Spleen (tissue), 11 donors: ENCODE measurements around the gene CLASP1. TPM values are rescaled to one million over a fixed set of nuclear protein-coding genes. Genes with fewer than 3 reads are reported as not detected.

ENCODE experiments used
- DNase-seq: peaks from one replicate; pipeline ENCODE4 v3.0.0-alpha.2; 2020
- H3K27ac ChIP-seq, 8 donors: fragments of 200-600 bp; sonication (generic) in 7 of 8; 1 replicate in 4 of 8; 2 replicates in 4 of 8; pipeline versions ENCODE4 v1.5.0 to v1.8.0; 2016 to 2021; ENCODE audit warnings: inconsistent platforms in 4 of 8, mild to moderate bottlenecking in 4 of 8, moderate library complexity in 1 of 8
- H3K27me3 ChIP-seq, 7 donors: fragments of 200-600 bp; sonication (generic) in 6 of 7; replicated peaks in 1 of 7; 1 replicate in 4 of 7; 2 replicates in 3 of 7; pipeline versions ENCODE4 v1.5.0 to v1.8.0; 2016 to 2021; ENCODE audit warnings: inconsistent platforms in 3 of 7, mild to moderate bottlenecking in 1 of 7
- H3K36me3 ChIP-seq, 6 donors: fragments of 200-600 bp; sonication (generic) in 5 of 6; 1 replicate in 4 of 6; 2 replicates in 2 of 6; pipeline versions ENCODE4 v1.5.0 to v1.8.0; 2016 to 2021; ENCODE audit warnings: inconsistent platforms in 2 of 6
- H3K4me1 ChIP-seq, 6 donors: fragments of 200-600 bp; sonication (generic) in 5 of 6; 1 replicate in 3 of 6; 2 replicates in 3 of 6; pipeline versions ENCODE4 v1.5.0 to v1.8.0; 2016 to 2021; ENCODE audit warnings: inconsistent platforms in 3 of 6
- H3K4me3 ChIP-seq, 8 donors: fragments of 200-600 bp; sonication (generic) in 7 of 8; 1 replicate in 4 of 8; 2 replicates in 4 of 8; pipeline versions ENCODE4 v1.5.0 to v1.8.0; 2016 to 2021; ENCODE audit warnings: inconsistent platforms in 4 of 8, mild to moderate bottlenecking in 4 of 8, moderate library complexity in 2 of 8
- H3K9me3 ChIP-seq, 8 donors: fragments of 200-600 bp; sonication (generic) in 7 of 8; 1 replicate in 4 of 8; 2 replicates in 4 of 8; pipeline versions ENCODE4 v1.5.0 to v1.8.0; 2016 to 2021; ENCODE audit warnings: inconsistent platforms in 4 of 8
- POLR2A ChIP-seq, 3 donors: fragments of 450-650 bp; IDR thresholded peaks; one replicate each; pipeline ENCODE4 v1.5.1; 2017; ENCODE audit warnings: antibody characterized with exemption in 3 of 3, mild to moderate bottlenecking in 1 of 3
- POLR2AphosphoS5 ChIP-seq, 3 donors: sonication (generic); formaldehyde crosslinking; IDR thresholded peaks; one replicate each; pipeline ENCODE4 v1.5.1; 2017; ENCODE audit warnings: antibody characterized with exemption in 3 of 3
- whole genome bisulfite sequencing, 5 donors: extraction: QIAGEN DNeasy Blood & Tissue Kit in 3 of 5; methylation state at CpG; one replicate each; pipeline versions ENCODE4 v1.1.5 to v1.1.7; 2013 to 2018; 5-methylcytosine and 5-hydroxymethylcytosine counted together
- intact Hi-C: fragments of 100-400 bp; cut with DNase I; formaldehyde crosslinking; loops from one replicate; pipeline ENCODE4 v1.15.0; 2023; ENCODE audit warnings: low total_unique reads
- polyA plus RNA-seq, 3 donors: library from polyadenylated mRNA; stranded (reverse); fragments of 200-250 nt; gene quantifications; one replicate each; pipeline ENCODE4 v1.2.1, GENCODE V29; 2013
- total RNA-seq, 7 donors: library from RNA; depleted of rRNA in 3 of 7; stranded (reverse); fragments of >200 nt in 3 of 7; fragmentation: NEBNext Ultra II Directional in 4 of 7; extraction: Animal tissue kit (Norgen Biotek cat#: 25700) in 4 of 7; gene quantifications; one replicate each; pipeline versions ENCODE4 v1.1.0 to v1.2.1, GENCODE V29; 2016 to 2021
- TF ChIP-seq, protein P1 (sequence below), 11 experiments: fragments of 200-600 bp in 7 of 11; fragments of 450-650 bp in 4 of 11; sonication (generic) in 4 of 11; IDR thresholded peaks in 8 of 11; conservative IDR thresholded peaks in 3 of 11; 1 replicate in 7 of 11; 2 replicates in 4 of 11; pipeline versions ENCODE4 v1.4.0 to v1.8.0; 2016 to 2021; ENCODE audit warnings: antibody characterized with exemption in 11 of 11, inconsistent platforms in 4 of 11, mild to moderate bottlenecking in 1 of 11
- donor health status: healthy with polysubstance abuse.
- donor health status: DM: no; HTN: no; CAD: no; lungs with moderate emphysema.
- donor health status: DM: no; HTN: no; CAD: no.
- donor health status: Bipolar disorder and iron deficiency.
- donor health status: healthy.
- donor health status: DM: no; HTN: no; CAD: no.
- donor health status: DM: yes; HTN: yes; CAD: no.

The CLASP1 gene
- total and polyA plus RNA-seq, 10 donors = 4.0 to 103 (median 71.7) TPM

DNA sequence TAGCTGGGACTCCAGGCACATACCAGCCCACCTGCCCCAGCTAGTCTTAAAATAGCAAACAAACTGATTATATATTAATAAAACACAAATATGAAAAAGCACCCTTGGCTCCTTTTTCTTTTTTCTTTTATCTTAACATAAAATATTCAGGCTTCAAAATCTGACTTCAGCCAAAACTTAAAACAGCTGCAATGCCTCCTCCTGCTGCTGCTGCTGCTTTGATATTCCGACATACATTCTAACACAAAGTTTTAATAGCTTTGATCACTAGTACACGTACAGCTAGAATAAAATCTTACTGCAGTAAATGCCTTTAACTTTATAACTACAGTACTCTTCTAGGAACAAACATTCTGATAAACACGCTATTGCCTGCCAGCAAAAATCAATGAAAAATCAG, 190.0 kb downstream of the CLASP1 start:
- 93 to 97% (median 94%) methylated on average over 3 of the region's 3 CpGs for WGBS, 5 donors
- Histone ChIP-seq H3K36me3 (peaks cover 0 to 94% (median 54%) of the 10 kb centered on the region in 6 donors), H3K27ac (no peak overlapping the region), H3K4me1 (no peaks in the 10 kb centered on the region), H3K27me3 (no peaks in the 10 kb centered on the region), H3K4me3 (no peak overlapping the region), H3K9me3 (no peaks in the 10 kb centered on the region)
- intact Hi-C loops = no loop called here
- TF ChIP-seq POLR2AphosphoS5 (IDR thresholded peaks at IDR 0.05) = no peak
- TF ChIP-seq, protein P1, sequence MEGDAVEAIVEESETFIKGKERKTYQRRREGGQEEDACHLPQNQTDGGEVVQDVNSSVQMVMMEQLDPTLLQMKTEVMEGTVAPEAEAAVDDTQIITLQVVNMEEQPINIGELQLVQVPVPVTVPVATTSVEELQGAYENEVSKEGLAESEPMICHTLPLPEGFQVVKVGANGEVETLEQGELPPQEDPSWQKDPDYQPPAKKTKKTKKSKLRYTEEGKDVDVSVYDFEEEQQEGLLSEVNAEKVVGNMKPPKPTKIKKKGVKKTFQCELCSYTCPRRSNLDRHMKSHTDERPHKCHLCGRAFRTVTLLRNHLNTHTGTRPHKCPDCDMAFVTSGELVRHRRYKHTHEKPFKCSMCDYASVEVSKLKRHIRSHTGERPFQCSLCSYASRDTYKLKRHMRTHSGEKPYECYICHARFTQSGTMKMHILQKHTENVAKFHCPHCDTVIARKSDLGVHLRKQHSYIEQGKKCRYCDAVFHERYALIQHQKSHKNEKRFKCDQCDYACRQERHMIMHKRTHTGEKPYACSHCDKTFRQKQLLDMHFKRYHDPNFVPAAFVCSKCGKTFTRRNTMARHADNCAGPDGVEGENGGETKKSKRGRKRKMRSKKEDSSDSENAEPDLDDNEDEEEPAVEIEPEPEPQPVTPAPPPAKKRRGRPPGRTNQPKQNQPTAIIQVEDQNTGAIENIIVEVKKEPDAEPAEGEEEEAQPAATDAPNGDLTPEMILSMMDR (IDR thresholded peaks at IDR 0.05 in 8 of 11, conservative IDR thresholded peaks at IDR 0.05 in 3 of 11) = no peak
- TF ChIP-seq POLR2A (IDR thresholded peaks at IDR 0.05) = no peak
- no peak for DNase-seq

DNA sequence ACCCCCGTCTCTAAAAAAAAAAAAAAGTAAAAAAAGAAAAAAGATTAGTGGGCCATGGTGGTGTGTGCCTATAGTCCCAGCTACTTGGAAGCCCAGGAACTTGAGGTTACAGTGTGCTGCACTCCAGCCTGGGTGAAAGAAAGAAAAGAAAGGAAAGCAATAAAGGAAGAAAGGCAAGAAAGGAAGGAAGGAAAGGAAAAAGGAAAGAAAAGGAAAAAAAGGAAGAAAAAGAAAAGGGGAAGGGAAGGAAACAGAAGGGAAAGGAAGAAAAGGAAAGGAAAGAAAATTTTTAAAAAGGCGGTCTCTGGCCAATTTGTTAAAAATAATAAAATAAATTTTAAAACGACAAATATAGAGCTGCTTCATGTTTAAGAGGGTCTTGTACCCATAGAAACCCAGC, 192.9 kb downstream of the CLASP1 start:
- 93 to 99% (median 96%) methylated on average over 3 of the region's 3 CpGs for WGBS, 5 donors
- intact Hi-C loops = no loop called here
- H3K27me3 ChIP-seq = no peaks in the 10 kb centered on the region
- TF ChIP-seq, protein P1 (IDR thresholded peaks at IDR 0.05 in 8 of 11, conservative IDR thresholded peaks at IDR 0.05 in 3 of 11) = no peak
- TF ChIP-seq POLR2AphosphoS5 (IDR thresholded peaks at IDR 0.05) (no peak), POLR2A (IDR thresholded peaks at IDR 0.05) (no peak)
- DNase-seq = no peak
- no peak overlapping the region for H3K4me3 ChIP-seq
- no peaks in the 10 kb centered on the region for H3K4me1 ChIP-seq
- H3K36me3 ChIP-seq = peaks cover 0 to 100% (median 45%) of the 10 kb centered on the region in 6 donors
- no peak overlapping the region for H3K27ac ChIP-seq
- no peaks in the 10 kb centered on the region for H3K9me3 ChIP-seq

DNA sequence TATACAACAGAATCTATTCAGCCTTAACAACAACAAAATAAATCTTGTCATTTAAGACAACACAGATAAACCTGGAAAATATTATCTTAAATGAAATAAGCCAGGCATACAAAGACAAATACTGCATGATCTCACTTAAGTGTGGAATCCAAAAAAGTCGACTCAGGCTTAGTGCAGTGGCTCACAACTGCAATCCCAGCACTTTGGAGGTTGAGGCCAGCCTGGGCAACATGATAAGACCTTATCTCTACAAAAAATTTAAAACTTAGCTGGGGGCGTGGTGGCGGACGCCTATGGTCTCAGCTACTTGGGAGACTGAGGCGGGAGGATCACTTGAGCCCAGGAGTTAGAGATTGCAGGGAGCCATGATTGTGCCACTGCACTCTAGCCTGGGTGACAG, 193.8 kb downstream of the CLASP1 start:
- WGBS, 5 donors = 89 to 95% (median 95%) methylated on average over 5 of the region's 5 CpGs
- Histone ChIP-seq H3K4me1 (no peaks in the 10 kb centered on the region), H3K9me3 (no peaks in the 10 kb centered on the region), H3K27ac (no peak overlapping the region), H3K36me3 (peaks cover 0 to 100% (median 46%) of the 10 kb centered on the region in 6 donors), H3K27me3 (no peaks in the 10 kb centered on the region), H3K4me3 (no peak overlapping the region)
- no peak for DNase-seq
- intact Hi-C loops = no loop called here
- TF ChIP-seq POLR2A (IDR thresholded peaks at IDR 0.05) (no peak), POLR2AphosphoS5 (IDR thresholded peaks at IDR 0.05) (no peak)
- TF ChIP-seq, protein P1 (IDR thresholded peaks at IDR 0.05 in 8 of 11, conservative IDR thresholded peaks at IDR 0.05 in 3 of 11) = no peak

DNA sequence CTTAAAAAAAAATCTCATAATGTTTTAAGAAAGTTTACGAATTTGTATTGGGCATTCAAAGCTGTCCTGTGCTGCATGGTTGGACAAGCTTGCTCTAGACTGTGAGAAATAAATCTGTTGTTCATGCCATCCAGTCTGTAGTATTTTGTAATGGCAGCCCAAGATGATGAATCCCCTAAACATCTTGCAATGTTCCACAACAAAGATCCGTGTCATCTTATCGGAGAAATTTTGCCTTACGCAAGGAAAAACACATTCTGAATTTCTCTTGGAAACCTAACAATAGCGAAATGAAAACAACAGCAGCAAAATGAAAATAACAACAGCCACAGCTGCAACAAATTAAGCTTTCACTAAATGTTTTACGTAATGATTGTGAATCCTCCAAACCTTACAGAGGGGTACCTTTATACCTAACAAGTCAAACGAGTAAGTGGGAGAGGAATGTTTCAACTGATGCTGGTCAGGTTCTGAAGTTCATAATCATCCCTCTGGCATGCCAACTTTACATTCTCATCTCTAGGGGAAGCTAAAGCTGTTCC, 194.6 kb downstream of the CLASP1 start:
- Histone ChIP-seq H3K27me3 (no peaks in the 10 kb centered on the region), H3K36me3 (peaks cover 0 to 100% (median 48%) of the 10 kb centered on the region in 6 donors), H3K4me1 (no peaks in the 10 kb centered on the region), H3K9me3 (no peaks in the 10 kb centered on the region), H3K4me3 (no peak overlapping the region), H3K27ac (no peak overlapping the region)
- DNase-seq = no peak
- intact Hi-C loops = no loop called here
- TF ChIP-seq POLR2A (IDR thresholded peaks at IDR 0.05) (no peak), POLR2AphosphoS5 (IDR thresholded peaks at IDR 0.05) (no peak)
- TF ChIP-seq, protein P1 (IDR thresholded peaks at IDR 0.05 in 8 of 11, conservative IDR thresholded peaks at IDR 0.05 in 3 of 11) = no peak
- 95 to 97% (median 96%) methylated on average over 7 of the region's 7 CpGs for WGBS, 5 donors
